NCI-H526 treated with DMSO at 0.1 percent for 48 hours (cell line): Measurements from ENCODE around the gene EIF4H.
"Not testable (repeated sequence)": the region's sequence is repeated elsewhere in the genome, so short reads cannot be mapped to it uniquely, and the experiment has no call there.

ENCODE experiments used
- DNase-seq: peaks from one replicate; lab custom pipeline; 2025; lab: John Stamatoyannopoulos, UW

The EIF4H gene

GRCh38 chr7:74173866-74174605 is at the start of gene EIF4H:
EIF4H (plus strand) TSS chr7:74174356; CDS start chr7:74174384, 28 bp downstream.
- DNase-seq: peak; percentile 89

GRCh38 chr7:74126220-74126880 is 47.8 kb upstream of the EIF4H start:
- no peak for DNase-seq

- no peak for DNase-seq
Measured at GRCh38 chr7:74129887-74130286, 44.3 kb upstream of the EIF4H start.

GRCh38 chr7:74130518-74130917 is 43.6 kb upstream of the EIF4H start:
- no peak for DNase-seq

- DNase-seq: no peak
Measured at GRCh38 chr7:74134117-74134620, 40.0 kb upstream of the EIF4H start.

GRCh38 chr7:74138334-74138867 is 35.8 kb upstream of the EIF4H start:
- DNase-seq: no peak

- no peak for DNase-seq
Measured at GRCh38 chr7:74138945-74139843, 35.0 kb upstream of the EIF4H start.

- no peak for DNase-seq
Measured at GRCh38 chr7:74141705-74142104, 32.5 kb upstream of the EIF4H start.

- DNase-seq: no peak
Measured at GRCh38 chr7:74143383-74143782, 30.8 kb upstream of the EIF4H start.

GRCh38 chr7:74148491-74148890 is 25.7 kb upstream of the EIF4H start:
- no peak for DNase-seq

- no peak for DNase-seq
Measured at GRCh38 chr7:74149071-74149470, 25.1 kb upstream of the EIF4H start.

- no peak for DNase-seq
Measured at GRCh38 chr7:74149603-74150002, 24.6 kb upstream of the EIF4H start.

- no peak for DNase-seq
Measured at GRCh38 chr7:74153736-74154135, 20.4 kb upstream of the EIF4H start.

GRCh38 chr7:74155810-74156395 is 18.3 kb upstream of the EIF4H start:
- no peak for DNase-seq

- DNase-seq: no peak
Measured at GRCh38 chr7:74157605-74158004, 16.6 kb upstream of the EIF4H start.

- DNase-seq: no peak
Measured at GRCh38 chr7:74164985-74165456, 9.1 kb upstream of the EIF4H start.

GRCh38 chr7:74165867-74166593 is 8.1 kb upstream of the EIF4H start:
- no peak for DNase-seq

GRCh38 chr7:74167324-74167723 is 6.8 kb upstream of the EIF4H start:
- not testable (repeated sequence) for DNase-seq

- DNase-seq: peak; percentile 59
Measured at GRCh38 chr7:74173074-74173473, 1.1 kb upstream of the EIF4H start.

GRCh38 chr7:74173491-74173865 is 678 bp upstream of the EIF4H start:
- DNase-seq: peak; percentile 61

GRCh38 chr7:74174606-74175082 is 488 bp downstream of the EIF4H start:
- no peak for DNase-seq
